WTC11 (cell line): ENCODE data around the gene ADM5. TPM values are rescaled to one million over a fixed set of nuclear protein-coding genes. Genes with fewer than 3 reads are reported as not detected.

ENCODE experiments used
- ATAC-seq: fragments of 200-7000 bp; cut with Tn5 transposase; 2 replicates; pipeline ENCODE4 v1.10.0; 2021; ENCODE audit warnings: mild to moderate bottlenecking, moderate library complexity
- CTCF ChIA-PET: fragments of 300-600 bp; sonication (Branson Sonifier 250); formaldehyde crosslinking; loops from one replicate; lab custom pipeline; 2021; ENCODE audit warnings: antibody characterized with exemption; lab: Charles Lee
- POLR2A ChIA-PET: fragments of 350-600 bp; sonication (Branson Sonifier 250); formaldehyde crosslinking; loops from one replicate; lab custom pipeline; 2021; ENCODE audit warnings: antibody characterized with exemption; lab: Charles Lee
- DNase-seq: peaks from one replicate; pipeline ENCODE4 v3.0.0; 2021; ENCODE audit warnings: low spot score
- H3K27ac Mint-ChIP-seq: 2 replicates; pipeline ENCODE4 v1.8.0; 2021; ENCODE audit warnings: mixed read lengths
- H3K27me3 Mint-ChIP-seq: 2 replicates; pipeline ENCODE4 v1.8.0; 2021; ENCODE audit warnings: low read depth, mild to moderate bottlenecking, moderate library complexity, mixed read lengths
- H3K36me3 Mint-ChIP-seq: 2 replicates; pipeline ENCODE4 v1.8.0; 2021; ENCODE audit warnings: mixed read lengths
- H3K4me1 Mint-ChIP-seq: 2 replicates; pipeline ENCODE4 v1.8.0; 2022; ENCODE audit warnings: mixed read lengths
- H3K4me3 Mint-ChIP-seq: 2 replicates; pipeline ENCODE4 v1.8.0; 2021; ENCODE audit warnings: mild to moderate bottlenecking, moderate library complexity, mixed read lengths
- H3K9me3 Mint-ChIP-seq: 2 replicates; pipeline ENCODE4 v1.8.0; 2021; ENCODE audit warnings: mixed read lengths
- ARID4B ChIP-seq: sonication (generic); formaldehyde crosslinking; IDR thresholded peaks from 2 replicates; pipeline ENCODE4 v1.8.0; 2023; ENCODE audit warnings: missing genetic modification reagents, mild to moderate bottlenecking, borderline replicate concordance
- CTCF ChIP-seq: fragments of 200-600 bp; IDR thresholded peaks from 2 replicates; pipeline ENCODE4 v1.8.0; 2022; ENCODE audit warnings: antibody characterized with exemption
- ELF4 ChIP-seq: sonication (generic); formaldehyde crosslinking; IDR thresholded peaks from 2 replicates; pipeline ENCODE4 v1.8.1; 2022; ENCODE audit warnings: low read depth, mild to moderate bottlenecking, moderate library complexity, missing genetic modification reagents
- EMX1 ChIP-seq: fragments of 250-450 bp; sonication (Bioruptor Pico); IDR thresholded peaks from 2 replicates; pipeline ENCODE4 v1.8.0; 2021; ENCODE audit warnings: mild to moderate bottlenecking
- JAZF1 ChIP-seq: fragments of 250-450 bp; sonication (Bioruptor Pico); IDR thresholded peaks from 2 replicates; pipeline ENCODE4 v1.9.0; 2021; ENCODE audit warnings: moderate library complexity, mild to moderate bottlenecking, inconsistent platforms
- MXD4 ChIP-seq: fragments of 250-450 bp; sonication (Bioruptor Pico); IDR thresholded peaks from 2 replicates; pipeline ENCODE4 v1.8.0; 2021; ENCODE audit warnings: mild to moderate bottlenecking, moderate library complexity, borderline replicate concordance
- NFATC4 ChIP-seq: fragments of 250-450 bp; sonication (Bioruptor Pico); IDR thresholded peaks from 2 replicates; pipeline ENCODE4 v1.9.0; 2021; ENCODE audit warnings: mild to moderate bottlenecking
- OVOL2 ChIP-seq: fragments of 250-450 bp; sonication (Bioruptor Pico); IDR thresholded peaks from 2 replicates; pipeline ENCODE4 v1.9.0; 2021; ENCODE audit warnings: mild to moderate bottlenecking, borderline replicate concordance
- SP1 ChIP-seq: sonication (generic); formaldehyde crosslinking; conservative IDR thresholded peaks from 2 replicates; pipeline ENCODE4 v1.8.1; 2022; ENCODE audit warnings: missing genetic modification reagents
- ZBTB43 ChIP-seq: sonication (generic); formaldehyde crosslinking; IDR thresholded peaks from 2 replicates; pipeline ENCODE4 v1.8.1; 2023; ENCODE audit warnings: mild to moderate bottlenecking, missing genetic modification reagents
- ZNF416 ChIP-seq: fragments of 250-450 bp; sonication (Bioruptor Pico); IDR thresholded peaks from 2 replicates; pipeline ENCODE4 v1.9.0; 2021; ENCODE audit warnings: mild to moderate bottlenecking, inconsistent platforms
- ZNF425 ChIP-seq: fragments of 250-450 bp; sonication (Bioruptor Pico); conservative IDR thresholded peaks from 2 replicates; pipeline ENCODE4 v1.9.0; 2021; ENCODE audit warnings: mild to moderate bottlenecking
- ZNF671 ChIP-seq: fragments of 250-450 bp; sonication (Bioruptor Pico); IDR thresholded peaks from 2 replicates; pipeline ENCODE4 v1.8.0; 2021; ENCODE audit warnings: mild to moderate bottlenecking
- total RNA-seq: library from RNA; stranded (reverse); gene quantifications from 3 replicates; pipeline ENCODE4 v1.2.3, GENCODE V29; 2021
- TF ChIP-seq, protein P1 (sequence below): sonication (generic); formaldehyde crosslinking; IDR thresholded peaks from 2 replicates; pipeline ENCODE4 v1.8.0; 2023; ENCODE audit warnings: mild to moderate bottlenecking, missing genetic modification reagents
- TF ChIP-seq, protein P2 (sequence below): fragments of 250-450 bp; sonication (Bioruptor Pico); IDR thresholded peaks from 2 replicates; pipeline ENCODE4 v2.1.2; 2022; ENCODE audit warnings: mild to moderate bottlenecking, moderate library complexity

Gene ADM5
- total RNA-seq, 1 experiment from 2014 or later: 6.7 TPM

DNA sequence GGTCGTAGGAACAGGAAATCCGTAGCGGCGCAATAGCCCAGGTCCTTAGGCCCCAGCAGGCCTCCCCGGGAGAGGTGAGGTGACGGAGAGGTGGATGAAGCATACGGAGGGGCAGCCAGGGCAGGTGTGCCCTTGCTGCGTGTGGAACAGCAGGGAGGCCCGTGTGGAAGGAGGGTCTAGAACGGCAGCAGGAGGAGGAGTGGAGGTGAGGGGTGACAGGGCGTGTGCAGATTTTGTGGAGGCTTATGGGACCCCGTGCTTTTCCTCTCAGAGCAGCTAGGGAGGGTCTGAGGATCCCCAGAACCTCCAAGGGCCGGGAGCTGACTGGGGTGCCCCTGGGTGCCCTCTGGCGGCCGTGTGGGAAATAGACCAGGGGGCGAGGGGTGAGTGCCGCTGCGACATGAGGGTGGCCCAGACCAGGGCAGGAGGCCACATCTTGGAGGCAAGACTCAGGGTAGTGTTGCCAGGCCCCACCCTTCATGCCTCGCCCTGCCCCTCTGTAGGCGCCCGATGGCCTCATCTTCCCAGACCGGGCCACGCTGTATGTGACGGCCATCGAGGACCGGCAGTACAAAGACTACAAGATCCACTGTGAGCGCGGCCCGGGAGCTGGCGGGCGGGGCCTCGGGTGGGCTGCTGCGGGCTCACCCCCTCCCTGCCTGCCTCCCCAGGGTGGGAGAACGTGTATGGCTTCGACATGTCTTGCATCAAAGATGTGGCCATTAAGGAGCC, 5.0 kb upstream of the ADM5 start:
- Mint-ChIP-seq H3K36me3 (peaks cover 58% of the 10 kb centered on the region), H3K27ac (0 out of 2 replicates have a peak overlapping the region, but pooled peaks have one; percentile 27), H3K4me3 (no peak overlapping the region), H3K27me3 (no peaks in the 10 kb centered on the region), H3K9me3 (no peaks in the 10 kb centered on the region), H3K4me1 (peaks cover 52% of the 10 kb centered on the region)
- TF ChIP-seq, protein P1, sequence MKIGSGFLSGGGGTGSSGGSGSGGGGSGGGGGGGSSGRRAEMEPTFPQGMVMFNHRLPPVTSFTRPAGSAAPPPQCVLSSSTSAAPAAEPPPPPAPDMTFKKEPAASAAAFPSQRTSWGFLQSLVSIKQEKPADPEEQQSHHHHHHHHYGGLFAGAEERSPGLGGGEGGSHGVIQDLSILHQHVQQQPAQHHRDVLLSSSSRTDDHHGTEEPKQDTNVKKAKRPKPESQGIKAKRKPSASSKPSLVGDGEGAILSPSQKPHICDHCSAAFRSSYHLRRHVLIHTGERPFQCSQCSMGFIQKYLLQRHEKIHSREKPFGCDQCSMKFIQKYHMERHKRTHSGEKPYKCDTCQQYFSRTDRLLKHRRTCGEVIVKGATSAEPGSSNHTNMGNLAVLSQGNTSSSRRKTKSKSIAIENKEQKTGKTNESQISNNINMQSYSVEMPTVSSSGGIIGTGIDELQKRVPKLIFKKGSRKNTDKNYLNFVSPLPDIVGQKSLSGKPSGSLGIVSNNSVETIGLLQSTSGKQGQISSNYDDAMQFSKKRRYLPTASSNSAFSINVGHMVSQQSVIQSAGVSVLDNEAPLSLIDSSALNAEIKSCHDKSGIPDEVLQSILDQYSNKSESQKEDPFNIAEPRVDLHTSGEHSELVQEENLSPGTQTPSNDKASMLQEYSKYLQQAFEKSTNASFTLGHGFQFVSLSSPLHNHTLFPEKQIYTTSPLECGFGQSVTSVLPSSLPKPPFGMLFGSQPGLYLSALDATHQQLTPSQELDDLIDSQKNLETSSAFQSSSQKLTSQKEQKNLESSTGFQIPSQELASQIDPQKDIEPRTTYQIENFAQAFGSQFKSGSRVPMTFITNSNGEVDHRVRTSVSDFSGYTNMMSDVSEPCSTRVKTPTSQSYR: no peak
- TF ChIP-seq CTCF (peak; percentile 63), ZNF425 (CRISPR knock-in tag) (no peak), EMX1 (0 out of 2 replicates have a peak, but pooled peaks have one; percentile 39), ELF4 (CRISPR knock-in tag) (no peak), ZNF416 (CRISPR knock-in tag) (0 out of 2 replicates have a peak, but pooled peaks have one; percentile 4), MXD4 (CRISPR knock-in tag) (no peak), ZNF671 (CRISPR knock-in tag) (0 out of 2 replicates have a peak, but pooled peaks have one; percentile 45), JAZF1 (no peak), ZBTB43 (CRISPR knock-in tag) (no peak), ARID4B (CRISPR knock-in tag) (no peak), OVOL2 (no peak), NFATC4 (CRISPR knock-in tag) (peak; percentile 31; the same call in 1 of the 2 replicates), SP1 (no peak)
- TF ChIP-seq, protein P2, sequence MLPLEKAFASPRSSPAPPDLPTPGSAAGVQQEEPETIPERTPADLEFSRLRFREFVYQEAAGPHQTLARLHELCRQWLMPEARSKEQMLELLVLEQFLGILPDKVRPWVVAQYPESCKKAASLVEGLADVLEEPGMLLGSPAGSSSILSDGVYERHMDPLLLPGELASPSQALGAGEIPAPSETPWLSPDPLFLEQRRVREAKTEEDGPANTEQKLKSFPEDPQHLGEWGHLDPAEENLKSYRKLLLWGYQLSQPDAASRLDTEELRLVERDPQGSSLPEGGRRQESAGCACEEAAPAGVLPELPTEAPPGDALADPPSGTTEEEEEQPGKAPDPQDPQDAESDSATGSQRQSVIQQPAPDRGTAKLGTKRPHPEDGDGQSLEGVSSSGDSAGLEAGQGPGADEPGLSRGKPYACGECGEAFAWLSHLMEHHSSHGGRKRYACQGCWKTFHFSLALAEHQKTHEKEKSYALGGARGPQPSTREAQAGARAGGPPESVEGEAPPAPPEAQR: no peak
- DNase-seq (peak; percentile 70), ATAC-seq (peak; percentile 47)
- ChIA-PET CTCF (interaction anchor here (0.5 to 1.9 kb wide), 13 partner anchors 8 to 294 kb away, joined by 3 to 13 read pairs (median 3); partner anchors contain the start of gene FUZ), POLR2A (interaction anchor here (0.8 to 1.3 kb wide), 2 partner anchors 9 to 44 kb away, joined by 3 to 5 read pairs; no protein-coding TSS in a partner anchor)
